GM19099 (cell line): ENCODE data around the gene TMEM94.

ENCODE experiments used
- POLR2A ChIP-seq: IDR thresholded peaks from 3 replicates; pipeline ENCODE4 v1.6.1; 2011; ENCODE audit warnings: low read depth; ENCODE audit not compliant: insufficient read length; ENCODE audit errors: extremely low read depth

TMEM94 gene

GRCh38 chr17:75498726-75499213, 42.3 kb downstream of the TMEM94 start:
- no peak for TF ChIP-seq POLR2A

GRCh38 chr17:75499313-75500022, 43.0 kb downstream of the TMEM94 start:
- no peak for TF ChIP-seq POLR2A

GRCh38 chr17:75500419-75501216, 44.2 kb downstream of the TMEM94 start:
- TF ChIP-seq POLR2A: no peak

- TF ChIP-seq POLR2A: no peak
These were observed 45.1 kb downstream of the TMEM94 start for GRCh38 chr17:75501378-75502071.

- no peak for TF ChIP-seq POLR2A
These were observed 45.8 kb downstream of the TMEM94 start for GRCh38 chr17:75502072-75502720.

GRCh38 chr17:75502721-75503329, 46.4 kb downstream of the TMEM94 start:
- no peak for TF ChIP-seq POLR2A

GRCh38 chr17:75503337-75503950, 47.0 kb downstream of the TMEM94 start:
- no peak for TF ChIP-seq POLR2A

GRCh38 chr17:75503976-75504346, 47.5 kb downstream of the TMEM94 start:
- no peak for TF ChIP-seq POLR2A

GRCh38 chr17:75504347-75505151, 48.1 kb downstream of the TMEM94 start:
- TF ChIP-seq POLR2A: no peak

- no peak for TF ChIP-seq POLR2A
These were observed 48.6 kb downstream of the TMEM94 start for GRCh38 chr17:75505152-75505409.

GRCh38 chr17:75505640-75506039, 49.2 kb downstream of the TMEM94 start:
- no peak for TF ChIP-seq POLR2A

GRCh38 chr17:75506134-75506533, 49.7 kb downstream of the TMEM94 start:
- no peak for TF ChIP-seq POLR2A

GRCh38 chr17:75506888-75507287, 50.5 kb downstream of the TMEM94 start:
- TF ChIP-seq POLR2A: no peak
